ENCODE data around the gene CLEC1A.

The CLEC1A gene

GRCh38 chr12:10098791-10099190, at the start of gene CLEC1A:
CLEC1A (minus strand) TSS chr12:10098985; CDS start chr12:10098922, 63 bp downstream.
- no peak for DNase-seq (ENCODE audit: low spot score)

GRCh38 chr12:10147714-10148403, 49.1 kb upstream of the CLEC1A start:
- no peak for DNase-seq (ENCODE audit: low spot score)

- no peak for DNase-seq (ENCODE audit: low spot score)
Observed at GRCh38 chr12:10142976-10143589, 44.3 kb upstream of the CLEC1A start.

GRCh38 chr12:10140001-10140400, 41.2 kb upstream of the CLEC1A start:
- no peak for DNase-seq (ENCODE audit: low spot score)

GRCh38 chr12:10136637-10137205, 37.9 kb upstream of the CLEC1A start:
- DNase-seq (ENCODE audit: low spot score): no peak

GRCh38 chr12:10135126-10135525, 36.3 kb upstream of the CLEC1A start:
- DNase-seq (ENCODE audit: low spot score): no peak

- DNase-seq (ENCODE audit: low spot score): no peak
Observed at GRCh38 chr12:10132850-10133370, 34.1 kb upstream of the CLEC1A start.

GRCh38 chr12:10131111-10131690, 32.4 kb upstream of the CLEC1A start:
- DNase-seq (ENCODE audit: low spot score): no peak

GRCh38 chr12:10130042-10130441, 31.3 kb upstream of the CLEC1A start, which contains the start of gene CLEC7A:
CLEC7A (minus strand) TSS chr12:10130199; CDS start chr12:10130082, 117 bp downstream.
- no peak for DNase-seq (ENCODE audit: low spot score)

- DNase-seq (ENCODE audit: low spot score): no peak
Observed at GRCh38 chr12:10128687-10129086, 29.9 kb upstream of the CLEC1A start.

GRCh38 chr12:10126413-10126812, 27.6 kb upstream of the CLEC1A start:
- no peak for DNase-seq (ENCODE audit: low spot score)

- DNase-seq (ENCODE audit: low spot score): no peak
Observed at GRCh38 chr12:10122689-10123088, 23.9 kb upstream of the CLEC1A start.

- no peak for DNase-seq (ENCODE audit: low spot score)
Observed at GRCh38 chr12:10121278-10121677, 22.5 kb upstream of the CLEC1A start.

- no peak for DNase-seq (ENCODE audit: low spot score)
Observed at GRCh38 chr12:10119066-10119465, 20.3 kb upstream of the CLEC1A start.

GRCh38 chr12:10115890-10116289, 17.1 kb upstream of the CLEC1A start:
- no peak for DNase-seq (ENCODE audit: low spot score)

- DNase-seq (ENCODE audit: low spot score): no peak
Observed at GRCh38 chr12:10115311-10115710, 16.5 kb upstream of the CLEC1A start.

- DNase-seq (ENCODE audit: low spot score): no peak
Observed at GRCh38 chr12:10113920-10114319, 15.1 kb upstream of the CLEC1A start.

- no peak for DNase-seq (ENCODE audit: low spot score)
Observed at GRCh38 chr12:10113075-10113474, 14.3 kb upstream of the CLEC1A start.

GRCh38 chr12:10111451-10111850, 12.7 kb upstream of the CLEC1A start:
- DNase-seq (ENCODE audit: low spot score): no peak

GRCh38 chr12:10110256-10110844, 11.6 kb upstream of the CLEC1A start:
- no peak for DNase-seq (ENCODE audit: low spot score)

GRCh38 chr12:10102322-10102721, 3.5 kb upstream of the CLEC1A start:
- DNase-seq (ENCODE audit: low spot score): no peak

GRCh38 chr12:10101648-10102220, 2.9 kb upstream of the CLEC1A start:
- no peak for DNase-seq (ENCODE audit: low spot score)

Measured in left forelimb (tissue), 1 donor.